SK-N-SH treated with all-trans-retinoic acid at 6 μM for 48 hours (cell line): ENCODE results near the gene SDF4.

Source experiments
- ATAC-seq: fragments of 200-7000 bp; cut with Tn5 transposase; 3 replicates; pipeline ENCODE4 v1.9.1; 2020; ENCODE audit warnings: mild to moderate bottlenecking, moderate library complexity
- ARNTL ChIP-seq: fragments of 450-650 bp; formaldehyde crosslinking; IDR thresholded peaks from 2 replicates; pipeline ENCODE4 v1.5.0; 2020; ENCODE audit warnings: low read depth, mild to moderate bottlenecking, moderate library complexity, borderline replicate concordance
- BACH2 ChIP-seq: fragments of 250-450 bp; sonication (Bioruptor Pico); IDR thresholded peaks from 2 replicates; pipeline ENCODE4 v1.9.0; 2021; ENCODE audit warnings: mild to moderate bottlenecking, borderline replicate concordance
- CREB5 ChIP-seq: fragments of 250-450 bp; sonication (Bioruptor Pico); IDR thresholded peaks from 2 replicates; pipeline ENCODE4 v1.5.1; 2020; ENCODE audit warnings: low read depth, mild to moderate bottlenecking, moderate library complexity
- CSRNP3 ChIP-seq: fragments of 250-450 bp; sonication (Bioruptor Pico); IDR thresholded peaks from 2 replicates; pipeline ENCODE4 v1.5.1; 2021; ENCODE audit warnings: mild to moderate bottlenecking, moderate library complexity
- ESRRG ChIP-seq: fragments of 250-450 bp; sonication (Bioruptor Pico); IDR thresholded peaks from 2 replicates; pipeline ENCODE4 v1.6.1; 2021; ENCODE audit warnings: mild to moderate bottlenecking
- GLIS3 ChIP-seq: fragments of 250-450 bp; sonication (Bioruptor Pico); IDR thresholded peaks from 2 replicates; pipeline ENCODE4 v1.5.0; 2020; ENCODE audit warnings: mild to moderate bottlenecking, moderate library complexity
- OSR1 ChIP-seq: fragments of 250-450 bp; sonication (Bioruptor Pico); IDR thresholded peaks from 2 replicates; pipeline ENCODE4 v1.8.0; 2022; ENCODE audit warnings: moderate library complexity, mild to moderate bottlenecking, inconsistent platforms
- POU6F1 ChIP-seq: fragments of 250-450 bp; sonication (Bioruptor Pico); IDR thresholded peaks from 2 replicates; pipeline ENCODE4 v1.8.0; 2021; ENCODE audit warnings: low read depth, mild to moderate bottlenecking, moderate library complexity, borderline replicate concordance
- RARB ChIP-seq: fragments of 250-450 bp; sonication (Bioruptor Pico); IDR thresholded peaks from 2 replicates; pipeline ENCODE4 v1.8.0; 2021; ENCODE audit warnings: mild to moderate bottlenecking, moderate library complexity
- SNAI2 ChIP-seq: fragments of 250-450 bp; sonication (Bioruptor Pico); IDR thresholded peaks from 2 replicates; pipeline ENCODE4 v1.5.0; 2020; ENCODE audit warnings: mild to moderate bottlenecking, moderate library complexity
- TCF4 ChIP-seq: fragments of 250-450 bp; sonication (Bioruptor Pico); IDR thresholded peaks from 2 replicates; pipeline ENCODE4 v1.8.0; 2021; ENCODE audit warnings: mild to moderate bottlenecking, moderate library complexity, borderline replicate concordance
- TOX ChIP-seq: fragments of 250-450 bp; sonication (Bioruptor Pico); IDR thresholded peaks from 2 replicates; pipeline ENCODE4 v1.8.0; 2021; ENCODE audit warnings: mild to moderate bottlenecking, moderate library complexity, borderline replicate concordance
- ZC3H10 ChIP-seq: fragments of 250-450 bp; sonication (Bioruptor Pico); IDR thresholded peaks from 2 replicates; pipeline ENCODE4 v1.5.1; 2021; ENCODE audit warnings: mild to moderate bottlenecking, moderate library complexity
- ZFP3 ChIP-seq: fragments of 250-450 bp; sonication (Bioruptor Pico); IDR thresholded peaks from 2 replicates; pipeline ENCODE4 v1.5.0; 2020; ENCODE audit warnings: mild to moderate bottlenecking, moderate library complexity
- ZFP30 ChIP-seq: fragments of 450-650 bp; formaldehyde crosslinking; IDR thresholded peaks from 2 replicates; pipeline ENCODE4 v1.5.0; 2022; ENCODE audit warnings: mild to moderate bottlenecking, moderate library complexity
- ZNF565 ChIP-seq: fragments of 450-650 bp; formaldehyde crosslinking; conservative IDR thresholded peaks from 2 replicates; pipeline ENCODE4 v1.5.0; 2020; ENCODE audit warnings: low read depth, mild to moderate bottlenecking, moderate library complexity
- ZNF70 ChIP-seq: fragments of 450-650 bp; formaldehyde crosslinking; IDR thresholded peaks from 2 replicates; pipeline ENCODE4 v1.5.0; 2020; ENCODE audit warnings: mild to moderate bottlenecking, moderate library complexity
- ZNF8 ChIP-seq: fragments of 450-650 bp; formaldehyde crosslinking; IDR thresholded peaks from 2 replicates; pipeline ENCODE4 v1.5.0; 2020; ENCODE audit warnings: mild to moderate bottlenecking, moderate library complexity
- TF ChIP-seq, protein P1 (sequence below): fragments of 250-450 bp; sonication (Bioruptor Pico); IDR thresholded peaks from 2 replicates; pipeline ENCODE4 v1.5.0; 2020; ENCODE audit warnings: mild to moderate bottlenecking, moderate library complexity

The SDF4 gene

DNA sequence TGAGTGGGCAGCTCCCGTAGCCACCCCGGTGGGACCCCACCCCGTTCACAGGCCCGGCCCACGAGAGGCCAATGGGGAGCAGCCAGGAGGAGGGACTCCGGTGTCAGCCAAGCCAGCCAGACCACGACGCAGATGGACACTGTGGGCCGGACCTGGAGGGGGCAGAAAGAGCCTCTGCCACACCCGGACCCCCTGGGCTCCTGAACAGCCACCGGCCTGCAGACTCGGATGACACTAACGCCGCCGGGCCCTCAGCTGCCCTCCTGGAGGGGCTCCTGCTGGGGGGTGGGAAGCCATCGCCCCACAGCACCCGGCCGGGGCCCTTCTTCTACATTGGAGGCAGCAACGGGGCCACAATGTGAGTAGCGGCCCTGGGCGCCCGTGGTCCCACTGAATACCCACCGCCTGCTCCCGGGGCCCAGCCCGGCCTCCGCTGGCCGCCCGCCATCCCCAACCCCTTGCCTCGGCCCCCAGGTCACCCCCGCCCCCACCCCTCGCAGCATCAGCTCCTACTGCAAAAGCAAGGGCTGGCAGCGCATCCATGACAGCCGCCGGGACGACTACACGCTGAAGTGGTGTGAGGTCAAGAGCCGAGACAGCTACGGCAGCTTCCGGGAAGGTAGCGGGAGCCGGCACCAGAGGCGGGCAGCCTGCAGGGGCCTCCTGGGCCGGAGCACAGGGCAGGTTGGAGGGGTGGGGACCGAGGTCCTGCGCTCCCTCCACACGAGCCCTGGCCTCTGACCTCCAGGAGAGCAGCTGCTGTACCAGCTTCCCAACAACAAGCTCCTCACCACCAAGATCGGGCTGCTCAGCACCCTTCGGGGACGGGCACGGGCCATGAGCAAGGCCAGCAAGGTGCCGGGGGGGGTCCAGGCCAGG lies 51.6 kb downstream of the SDF4 start (continued):
- TF ChIP-seq TCF4 (CRISPR knock-in tag) (no peak), ARNTL (CRISPR knock-in tag) (no peak)

DNA sequence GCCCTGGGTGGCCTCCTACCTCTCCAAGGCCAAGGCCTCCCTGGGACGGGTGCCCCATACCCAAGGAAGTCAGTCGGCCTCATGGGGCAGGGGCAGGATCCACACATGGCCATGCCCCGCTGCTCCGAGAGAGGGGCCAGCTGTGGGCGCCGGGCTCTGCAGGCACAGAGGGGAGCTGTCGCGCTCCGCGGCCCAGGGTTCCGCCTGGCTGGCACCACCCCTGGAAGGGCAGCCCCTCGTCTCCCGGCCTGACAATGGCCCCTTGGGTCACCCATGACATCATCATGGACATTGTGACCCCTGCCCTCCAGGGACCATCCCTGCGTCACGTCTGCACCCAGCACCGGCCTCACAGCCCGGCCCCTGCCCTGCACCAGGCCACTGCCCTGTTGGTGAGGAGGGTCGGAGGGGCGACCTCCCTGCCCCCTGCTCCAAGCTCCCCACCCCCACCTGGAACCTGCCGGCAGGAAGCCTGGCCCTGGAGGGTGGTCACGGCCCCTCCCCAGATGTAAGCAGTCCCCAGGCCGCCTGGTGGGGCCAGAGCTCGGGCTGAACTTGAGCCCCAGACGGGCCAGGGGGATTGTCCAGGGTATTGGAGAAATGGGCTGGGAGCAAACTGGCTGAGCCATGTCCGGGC lies 52.3 kb downstream of the SDF4 start:
- TF ChIP-seq POU6F1 (CRISPR knock-in tag) (no peak), SNAI2 (CRISPR knock-in tag) (no peak), ZFP3 (no peak), ARNTL (CRISPR knock-in tag) (no peak), ZNF70 (CRISPR knock-in tag) (no peak), ESRRG (CRISPR knock-in tag) (no peak), ZFP30 (CRISPR knock-in tag) (no peak), GLIS3 (CRISPR knock-in tag) (no peak), CREB5 (CRISPR knock-in tag) (no peak), TCF4 (CRISPR knock-in tag) (no peak), CSRNP3 (CRISPR knock-in tag) (no peak), OSR1 (CRISPR knock-in tag) (no peak), ZC3H10 (no peak)
- TF ChIP-seq, protein P1, sequence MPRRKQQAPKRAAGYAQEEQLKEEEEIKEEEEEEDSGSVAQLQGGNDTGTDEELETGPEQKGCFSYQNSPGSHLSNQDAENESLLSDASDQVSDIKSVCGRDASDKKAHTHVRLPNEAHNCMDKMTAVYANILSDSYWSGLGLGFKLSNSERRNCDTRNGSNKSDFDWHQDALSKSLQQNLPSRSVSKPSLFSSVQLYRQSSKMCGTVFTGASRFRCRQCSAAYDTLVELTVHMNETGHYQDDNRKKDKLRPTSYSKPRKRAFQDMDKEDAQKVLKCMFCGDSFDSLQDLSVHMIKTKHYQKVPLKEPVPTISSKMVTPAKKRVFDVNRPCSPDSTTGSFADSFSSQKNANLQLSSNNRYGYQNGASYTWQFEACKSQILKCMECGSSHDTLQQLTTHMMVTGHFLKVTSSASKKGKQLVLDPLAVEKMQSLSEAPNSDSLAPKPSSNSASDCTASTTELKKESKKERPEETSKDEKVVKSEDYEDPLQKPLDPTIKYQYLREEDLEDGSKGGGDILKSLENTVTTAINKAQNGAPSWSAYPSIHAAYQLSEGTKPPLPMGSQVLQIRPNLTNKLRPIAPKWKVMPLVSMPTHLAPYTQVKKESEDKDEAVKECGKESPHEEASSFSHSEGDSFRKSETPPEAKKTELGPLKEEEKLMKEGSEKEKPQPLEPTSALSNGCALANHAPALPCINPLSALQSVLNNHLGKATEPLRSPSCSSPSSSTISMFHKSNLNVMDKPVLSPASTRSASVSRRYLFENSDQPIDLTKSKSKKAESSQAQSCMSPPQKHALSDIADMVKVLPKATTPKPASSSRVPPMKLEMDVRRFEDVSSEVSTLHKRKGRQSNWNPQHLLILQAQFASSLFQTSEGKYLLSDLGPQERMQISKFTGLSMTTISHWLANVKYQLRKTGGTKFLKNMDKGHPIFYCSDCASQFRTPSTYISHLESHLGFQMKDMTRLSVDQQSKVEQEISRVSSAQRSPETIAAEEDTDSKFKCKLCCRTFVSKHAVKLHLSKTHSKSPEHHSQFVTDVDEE (CRISPR knock-in tag), result no peak
- no peak for ATAC-seq

- no peak for ATAC-seq
These were observed 52.9 kb downstream of the SDF4 start for GRCh38 chr1:1178794-1179331.

More at GRCh38 chr1:1178794-1179331, 52.9 kb downstream of the SDF4 start:
- TF ChIP-seq TCF4 (CRISPR knock-in tag) (no peak), ZNF70 (CRISPR knock-in tag) (no peak), SNAI2 (CRISPR knock-in tag) (no peak), ZFP3 (no peak), RARB (CRISPR knock-in tag) (no peak), ZC3H10 (no peak), ZNF8 (CRISPR knock-in tag) (no peak), ZNF565 (CRISPR knock-in tag) (no peak), BACH2 (CRISPR knock-in tag) (no peak), ARNTL (CRISPR knock-in tag) (no peak), CREB5 (CRISPR knock-in tag) (no peak), TOX (CRISPR knock-in tag) (no peak), CSRNP3 (CRISPR knock-in tag) (no peak), ZFP30 (CRISPR knock-in tag) (no peak)
- TF ChIP-seq, protein P1 (CRISPR knock-in tag), result no peak
